HG03095 (cell line): Measurements from ENCODE around the gene FXYD7.
"Not testable (repeated sequence)": the region's sequence is repeated elsewhere in the genome, so short reads cannot be mapped to it uniquely, and the experiment has no call there.

Source experiments
- ATAC-seq: cut with Tn5 transposase; IDR thresholded peaks from one replicate; pipeline ENCODE4 v1.9.1; 2021; ENCODE audit warnings: moderate library complexity; ENCODE audit not compliant: unreplicated experiment

Gene FXYD7

GRCh38 chr19:35143231-35143715 is at the start of gene FXYD7:
TSS of gene FXYD7 (plus strand) at chr19:35143255. CDS start at chr19:35143334, 79 bp downstream.
- no peak for ATAC-seq

GRCh38 chr19:35093430-35093829 is 49.6 kb upstream of the FXYD7 start:
- ATAC-seq = no peak

GRCh38 chr19:35093941-35094647 is 49.0 kb upstream of the FXYD7 start:
- no peak for ATAC-seq

- ATAC-seq = no peak
These were observed 48.4 kb upstream of the FXYD7 start for GRCh38 chr19:35094656-35095055.

GRCh38 chr19:35095667-35096368 is 47.2 kb upstream of the FXYD7 start:
- no peak for ATAC-seq

GRCh38 chr19:35098413-35099049 is 44.5 kb upstream of the FXYD7 start:
- no peak for ATAC-seq

- ATAC-seq = no peak
These were observed 43.7 kb upstream of the FXYD7 start for GRCh38 chr19:35099155-35099896.

GRCh38 chr19:35099897-35100275 is 43.2 kb upstream of the FXYD7 start:
- ATAC-seq = no peak

- ATAC-seq = no peak
These were observed 42.2 kb upstream of the FXYD7 start for GRCh38 chr19:35100588-35101533.

- not testable (repeated sequence) for ATAC-seq
These were observed 41.1 kb upstream of the FXYD7 start for GRCh38 chr19:35101949-35102348.

- ATAC-seq = not testable (repeated sequence)
These were observed 39.4 kb upstream of the FXYD7 start for GRCh38 chr19:35103614-35104013.

GRCh38 chr19:35104361-35104760 is 38.7 kb upstream of the FXYD7 start:
- ATAC-seq = no peak

- no peak for ATAC-seq
These were observed 38.0 kb upstream of the FXYD7 start for GRCh38 chr19:35105047-35105410.

- no peak for ATAC-seq
These were observed 37.4 kb upstream of the FXYD7 start for GRCh38 chr19:35105411-35106290.

GRCh38 chr19:35106291-35106583 is 36.8 kb upstream of the FXYD7 start:
- ATAC-seq = no peak

- no peak for ATAC-seq
These were observed 36.0 kb upstream of the FXYD7 start for GRCh38 chr19:35106898-35107541.

- no peak for ATAC-seq
These were observed 35.5 kb upstream of the FXYD7 start for GRCh38 chr19:35107545-35107944.

- no peak for ATAC-seq
These were observed 34.3 kb upstream of the FXYD7 start for GRCh38 chr19:35108730-35109129.
